H1 (cell line): Measurements from ENCODE around the gene TMTC2. TPM values are rescaled to one million over a fixed set of nuclear protein-coding genes. Genes with fewer than 3 reads are reported as not detected.

ENCODE experiments used
- EZH2 ChIP-seq: fragments of 200-600 bp; sonication (generic); IDR thresholded peaks from 2 replicates; pipeline ENCODE4 v1.7.1; 2012; ENCODE audit warnings: low read depth, mild to moderate bottlenecking, moderate library complexity, low read length, inconsistent platforms; ENCODE audit not compliant: severe bottlenecking
- polyA plus RNA-seq, 7 experiments: library from polyadenylated mRNA; depleted of rRNA in 3 of 7; stranded (reverse) in 5 of 7; unstranded in 2 of 7; fragments of >200 nt in 5 of 7; fragments of 200-250 nt in 2 of 7; gene quantifications; 1 replicate in 5 of 7; 2 replicates in 1 of 7; 4 replicates in 1 of 7; pipeline versions ENCODE4 v1.2.1 to v1.2.3, GENCODE V29; 2011 to 2013; ENCODE audit warnings: missing spikeins in 2 of 7, mixed read lengths in 2 of 7
- total RNA-seq: library from RNA; stranded (reverse); fragmentation: NEBNext Ultra II Directional; extraction: Animal tissue kit (Norgen Biotek cat#: 25700); gene quantifications from 2 replicates; pipeline ENCODE4 v1.2.1, GENCODE V29; 2021

Gene TMTC2
- total and polyA plus RNA-seq, 2 of the 8 experiments (the other 6 are each of a cell fraction or from before 2014, with no cell fraction given) = 2.3 to 3.9 TPM

DNA sequence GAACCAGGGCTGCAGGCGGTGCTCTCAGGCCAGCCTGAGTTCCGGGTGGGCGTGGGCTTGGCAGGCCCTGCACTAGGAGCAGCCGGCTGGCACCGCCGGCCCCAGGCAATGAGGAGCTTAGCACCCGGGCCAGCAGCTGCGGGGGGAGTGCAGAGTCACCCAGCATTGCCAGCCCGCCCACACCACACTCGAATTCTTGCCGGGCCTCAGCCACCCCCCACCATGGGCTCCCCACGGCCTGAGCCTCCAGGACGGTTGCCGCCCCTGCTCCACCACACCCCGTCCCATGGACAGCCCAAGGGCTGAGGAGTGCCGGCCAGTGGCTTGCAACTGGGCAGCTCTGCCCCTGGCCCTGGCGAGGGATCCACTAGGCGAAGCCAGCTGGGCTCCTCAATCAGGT lies 453.4 kb downstream of the TMTC2 start (continued):
- no peak for TF ChIP-seq EZH2
